Measurements from ENCODE around the gene TMEM150C. TPM values are rescaled to one million over a fixed set of nuclear protein-coding genes. Genes with fewer than 3 reads are reported as not detected.

TMEM150C gene
- total and polyA plus RNA-seq, 8 donors, result 0.45 to 8.4 (median 3.9) TPM; not detected in 1

DNA sequence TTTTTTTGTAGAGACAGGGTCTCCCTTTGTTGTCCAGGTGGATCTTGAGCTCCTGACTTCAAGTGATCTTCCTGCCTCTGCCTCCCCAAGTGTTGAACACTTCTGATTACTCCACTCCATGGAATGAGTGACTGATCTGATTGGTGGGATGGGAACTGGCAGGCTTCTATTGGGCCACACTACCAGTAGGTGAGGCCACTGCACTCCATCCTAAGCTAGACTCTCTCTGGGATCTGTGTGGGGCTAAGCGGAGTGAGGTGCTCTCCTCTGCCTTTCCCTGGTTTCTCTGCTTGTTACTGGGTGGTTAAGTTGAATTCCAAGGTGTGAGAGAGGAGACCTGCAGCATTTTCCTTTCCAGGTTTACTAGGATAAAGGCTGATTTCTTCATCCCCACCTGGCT is 72.7 kb downstream of the TMEM150C start:
- H3K4me1 ChIP-seq, result no peaks in the 10 kb centered on the region
- WGBS, 5 donors, result 90 to 100% (median 96%) methylated on average over 1 of the region's 1 CpG
- intact Hi-C loops (cut with DNase I; ENCODE audit: low total_unique reads), result no loop called here
- H3K27ac ChIP-seq, result no peak overlapping the region
- H3K36me3 ChIP-seq, result no peaks in the 10 kb centered on the region
- no peaks in the 10 kb centered on the region for H3K9me3 ChIP-seq
- no peaks in the 10 kb centered on the region for H3K27me3 ChIP-seq
- TF ChIP-seq POLR2AphosphoS5 (IDR thresholded peaks at IDR 0.05), result no peak
- no peak for TF ChIP-seq POLR2A (IDR thresholded peaks at IDR 0.05)
- no peak for TF ChIP-seq EP300 (IDR thresholded peaks at IDR 0.05)
- TF ChIP-seq, protein P1, sequence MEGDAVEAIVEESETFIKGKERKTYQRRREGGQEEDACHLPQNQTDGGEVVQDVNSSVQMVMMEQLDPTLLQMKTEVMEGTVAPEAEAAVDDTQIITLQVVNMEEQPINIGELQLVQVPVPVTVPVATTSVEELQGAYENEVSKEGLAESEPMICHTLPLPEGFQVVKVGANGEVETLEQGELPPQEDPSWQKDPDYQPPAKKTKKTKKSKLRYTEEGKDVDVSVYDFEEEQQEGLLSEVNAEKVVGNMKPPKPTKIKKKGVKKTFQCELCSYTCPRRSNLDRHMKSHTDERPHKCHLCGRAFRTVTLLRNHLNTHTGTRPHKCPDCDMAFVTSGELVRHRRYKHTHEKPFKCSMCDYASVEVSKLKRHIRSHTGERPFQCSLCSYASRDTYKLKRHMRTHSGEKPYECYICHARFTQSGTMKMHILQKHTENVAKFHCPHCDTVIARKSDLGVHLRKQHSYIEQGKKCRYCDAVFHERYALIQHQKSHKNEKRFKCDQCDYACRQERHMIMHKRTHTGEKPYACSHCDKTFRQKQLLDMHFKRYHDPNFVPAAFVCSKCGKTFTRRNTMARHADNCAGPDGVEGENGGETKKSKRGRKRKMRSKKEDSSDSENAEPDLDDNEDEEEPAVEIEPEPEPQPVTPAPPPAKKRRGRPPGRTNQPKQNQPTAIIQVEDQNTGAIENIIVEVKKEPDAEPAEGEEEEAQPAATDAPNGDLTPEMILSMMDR (IDR thresholded peaks at IDR 0.05), result no peak
- no peak overlapping the region for H3K4me3 ChIP-seq
- no peak for DNase-seq

DNA sequence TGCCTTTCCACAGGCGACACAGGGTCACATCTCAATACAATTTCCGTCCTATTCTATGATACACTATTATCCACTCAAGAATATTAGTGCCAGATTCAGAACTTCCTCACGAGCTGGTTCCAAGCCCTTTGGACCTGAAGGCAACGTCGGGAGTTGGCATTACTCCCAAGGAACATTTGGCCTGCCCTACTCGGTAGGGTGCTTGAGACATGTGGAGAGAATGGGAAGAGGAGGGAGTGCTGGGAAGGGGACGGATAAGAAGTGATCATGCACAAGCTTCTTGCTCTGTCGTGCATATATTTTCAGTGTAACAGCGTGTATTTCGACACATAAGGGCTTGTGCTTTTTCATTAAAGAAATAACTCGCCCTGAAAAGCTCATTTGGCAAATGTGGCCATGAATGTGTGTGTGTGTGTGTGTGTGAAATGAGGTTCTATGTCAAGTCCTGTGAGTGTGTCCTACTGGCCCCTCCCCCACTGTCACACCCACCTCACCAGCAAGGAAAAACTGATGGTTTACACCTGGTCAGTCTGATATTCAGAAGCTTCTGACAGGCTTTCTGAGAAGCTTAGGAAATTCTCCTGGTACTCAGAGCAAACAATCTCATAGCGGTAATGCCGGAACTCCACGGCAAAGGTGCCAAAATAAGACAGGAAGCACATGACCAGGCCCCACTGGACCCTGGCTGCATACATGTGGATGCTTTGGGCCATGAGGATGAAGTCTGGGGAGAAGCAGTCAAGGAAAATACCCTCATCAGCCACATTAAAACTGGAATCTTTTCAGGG is 76.6 kb downstream of the TMEM150C start:
- Histone ChIP-seq H3K27me3 (no peaks in the 10 kb centered on the region), H3K36me3 (no peaks in the 10 kb centered on the region), H3K4me3 (no peak overlapping the region), H3K4me1 (no peaks in the 10 kb centered on the region), H3K9me3 (no peaks in the 10 kb centered on the region), H3K27ac (no peak overlapping the region)
- DNase-seq, result no peak
- TF ChIP-seq EP300 (IDR thresholded peaks at IDR 0.05) (no peak), POLR2AphosphoS5 (IDR thresholded peaks at IDR 0.05) (no peak), POLR2A (IDR thresholded peaks at IDR 0.05) (no peak)
- TF ChIP-seq, protein P1 (IDR thresholded peaks at IDR 0.05), result no peak
- intact Hi-C loops (cut with DNase I; ENCODE audit: low total_unique reads), result no loop called here
- 72 to 81% (median 72%) methylated on average over 14 of the region's 14 CpGs for WGBS, 5 donors

DNA sequence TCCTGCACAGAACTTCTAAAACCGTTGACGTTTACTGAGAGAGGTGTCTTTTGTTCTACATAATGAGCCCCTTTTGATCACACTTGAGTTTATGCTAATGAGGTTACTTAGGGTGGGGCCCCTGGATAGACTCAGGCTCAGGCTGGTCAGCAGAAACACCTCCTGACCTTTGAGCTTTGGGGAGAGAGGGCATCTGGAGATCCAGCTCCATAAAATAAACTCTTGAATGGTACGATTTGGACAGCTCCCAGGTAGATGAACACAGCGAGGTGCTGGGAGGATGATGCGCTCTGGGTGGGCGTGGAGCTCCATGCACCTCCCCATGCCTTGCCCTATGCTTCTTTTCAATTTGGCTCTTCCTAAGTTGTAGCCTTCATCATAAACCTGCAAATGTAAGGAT is 79.4 kb downstream of the TMEM150C start:
- TF ChIP-seq POLR2AphosphoS5 (IDR thresholded peaks at IDR 0.05) (no peak), POLR2A (IDR thresholded peaks at IDR 0.05) (no peak), EP300 (IDR thresholded peaks at IDR 0.05) (no peak)
- TF ChIP-seq, protein P1 (IDR thresholded peaks at IDR 0.05), result no peak
- intact Hi-C loops (cut with DNase I; ENCODE audit: low total_unique reads), result no loop called here
- H3K36me3 ChIP-seq, result no peaks in the 10 kb centered on the region
- H3K4me1 ChIP-seq, result no peaks in the 10 kb centered on the region
- no peak for DNase-seq
- H3K27me3 ChIP-seq, result no peaks in the 10 kb centered on the region
- H3K4me3 ChIP-seq, result no peak overlapping the region
- 67 to 83% (median 82%) methylated on average over 6 of the region's 6 CpGs for WGBS, 5 donors
- no peak overlapping the region for H3K27ac ChIP-seq
- no peaks in the 10 kb centered on the region for H3K9me3 ChIP-seq

DNA sequence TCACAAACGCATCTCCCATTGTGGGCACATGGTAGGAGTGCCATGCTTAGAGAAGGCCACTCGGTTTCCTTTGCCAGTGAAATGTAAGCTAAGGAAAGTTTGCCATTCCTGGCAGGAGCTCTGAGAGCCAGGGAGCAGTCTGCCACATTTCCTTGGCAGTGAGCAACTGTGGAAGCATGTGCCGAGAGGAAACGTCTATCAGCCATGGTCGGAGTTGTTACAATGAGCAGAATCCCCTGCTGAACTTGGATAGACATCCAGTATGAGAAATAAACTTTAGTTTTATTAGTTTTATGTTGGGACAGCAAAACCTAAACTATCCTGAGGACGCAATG is 80.3 kb downstream of the TMEM150C start:
- 65 to 80% (median 75%) methylated on average over 6 of the region's 6 CpGs for WGBS, 5 donors
- Histone ChIP-seq H3K27ac (no peak overlapping the region), H3K36me3 (no peaks in the 10 kb centered on the region), H3K4me3 (no peak overlapping the region), H3K4me1 (no peaks in the 10 kb centered on the region), H3K9me3 (no peaks in the 10 kb centered on the region), H3K27me3 (no peaks in the 10 kb centered on the region)
- intact Hi-C loops (cut with DNase I; ENCODE audit: low total_unique reads), result no loop called here
- TF ChIP-seq, protein P1 (IDR thresholded peaks at IDR 0.05), result no peak
- TF ChIP-seq POLR2AphosphoS5 (IDR thresholded peaks at IDR 0.05), result no peak
- no peak for DNase-seq

Measured in stomach (tissue), 9 donors.